ENCODE measurements around the gene MCM5.

GRCh38 chr22:35418088-35418487 is 18.1 kb downstream of the MCM5 start:
- TF ChIP-seq, protein P1, sequence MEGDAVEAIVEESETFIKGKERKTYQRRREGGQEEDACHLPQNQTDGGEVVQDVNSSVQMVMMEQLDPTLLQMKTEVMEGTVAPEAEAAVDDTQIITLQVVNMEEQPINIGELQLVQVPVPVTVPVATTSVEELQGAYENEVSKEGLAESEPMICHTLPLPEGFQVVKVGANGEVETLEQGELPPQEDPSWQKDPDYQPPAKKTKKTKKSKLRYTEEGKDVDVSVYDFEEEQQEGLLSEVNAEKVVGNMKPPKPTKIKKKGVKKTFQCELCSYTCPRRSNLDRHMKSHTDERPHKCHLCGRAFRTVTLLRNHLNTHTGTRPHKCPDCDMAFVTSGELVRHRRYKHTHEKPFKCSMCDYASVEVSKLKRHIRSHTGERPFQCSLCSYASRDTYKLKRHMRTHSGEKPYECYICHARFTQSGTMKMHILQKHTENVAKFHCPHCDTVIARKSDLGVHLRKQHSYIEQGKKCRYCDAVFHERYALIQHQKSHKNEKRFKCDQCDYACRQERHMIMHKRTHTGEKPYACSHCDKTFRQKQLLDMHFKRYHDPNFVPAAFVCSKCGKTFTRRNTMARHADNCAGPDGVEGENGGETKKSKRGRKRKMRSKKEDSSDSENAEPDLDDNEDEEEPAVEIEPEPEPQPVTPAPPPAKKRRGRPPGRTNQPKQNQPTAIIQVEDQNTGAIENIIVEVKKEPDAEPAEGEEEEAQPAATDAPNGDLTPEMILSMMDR (IDR thresholded peaks at IDR 0.05): no peak
- TF ChIP-seq POLR2A (IDR thresholded peaks at IDR 0.05): no peak
- no peak for TF ChIP-seq POLR2AphosphoS5 (IDR thresholded peaks at IDR 0.05)
